H1 (cell line): ENCODE measurements around the gene KHDRBS1.
A peak's percentile ranks its signal among the peaks of the same experiment; 100 is the strongest.

Experiments used
- ATF2 ChIP-seq: IDR thresholded peaks from 2 replicates; pipeline ENCODE4 v1.6.1; 2012; ENCODE audit warnings: low read length, inconsistent platforms
- CHD2 ChIP-seq: IDR thresholded peaks from 2 replicates; pipeline ENCODE4 v1.6.1; 2012; ENCODE audit warnings: low read length, improper control_type of control experiment
- CTCF ChIP-seq, 3 experiments: IDR thresholded peaks; 1 replicate in 2 of 3; 2 replicates in 1 of 3; pipeline versions ENCODE4 v1.5.1 to v1.6.1; 2011; ENCODE audit warnings: low read length in 3 of 3, mild to moderate bottlenecking in 3 of 3, inconsistent platforms in 2 of 3, low read depth in 1 of 3, moderate library complexity in 1 of 3; ENCODE audit not compliant: insufficient read depth in 1 of 3; ENCODE audit errors: control extremely low read depth in 1 of 3
- POLR2A ChIP-seq, 2 experiments: IDR thresholded peaks; 1 replicate in 1 of 2; 2 replicates in 1 of 2; pipeline ENCODE4 v1.6.1; 2011; ENCODE audit warnings: low read depth in 2 of 2, low read length in 2 of 2, mild to moderate bottlenecking in 2 of 2; ENCODE audit errors: control extremely low read depth in 1 of 2
- POLR2AphosphoS5 ChIP-seq: IDR thresholded peaks from 2 replicates; pipeline ENCODE4 v1.6.1; 2011; ENCODE audit warnings: low read depth, low read length
- SRF ChIP-seq: IDR thresholded peaks from 2 replicates; pipeline ENCODE4 v1.6.1; 2011; ENCODE audit warnings: mild to moderate bottlenecking, low read depth, low read length, moderate library complexity
- TAF1 ChIP-seq: IDR thresholded peaks from 2 replicates; pipeline ENCODE4 v1.6.1; 2011; ENCODE audit warnings: mild to moderate bottlenecking, low read depth, low read length

GRCh38 chr1:32066489-32066873 is 52.8 kb downstream of the KHDRBS1 start:
- TF ChIP-seq TAF1 (no peak), POLR2A (IDR thresholded peaks at IDR 0.05; ENCODE audit: control extremely low read depth in 1 of 2, low read depth in 2 of 2, low read length in 2 of 2) (peak; percentile 27 to 37; a peak in 2 of 3 replicates), CHD2 (no peak), ATF2 (no peak), POLR2AphosphoS5 (peak; percentile 53; the same call in 1 of the 2 replicates), CTCF (IDR thresholded peaks at IDR 0.05; ENCODE audit: control extremely low read depth in 1 of 3, insufficient read depth in 1 of 3, low read depth in 1 of 3, low read length in 3 of 3) (no peak), SRF (no peak)
